Endothelial cell of umbilical vein (primary cell): ENCODE data around the gene TRAPPC3. TPM values are rescaled to one million over a fixed set of nuclear protein-coding genes. Genes with fewer than 3 reads are reported as not detected.

Experiments
- BruUV-seq: library from RNA; stranded (reverse); fragments of 400-500 nt; replicated peaks from 2 replicates; lab custom pipeline; 2021; lab: Mats Ljungman, UMichigan
- CTCF ChIA-PET: fragments of 300-600, 350-600 bp; sonication (Branson Sonifier 250); formaldehyde crosslinking; loops from one replicate; lab custom pipeline; 2021; ENCODE audit warnings: antibody characterized with exemption, inconsistent platforms; lab: Charles Lee
- POLR2A ChIA-PET: fragments of 300-600, 350-600 bp; sonication (Branson Sonifier 250); formaldehyde crosslinking; loops from one replicate; lab custom pipeline; 2021; ENCODE audit warnings: antibody characterized with exemption, inconsistent platforms; lab: Charles Lee
- DNase-seq: peaks from one replicate; pipeline ENCODE4 v3.0.0-alpha.2; 2011; ENCODE audit warnings: low read depth, low spot score
- FAIRE-seq: peaks from 2 replicates; lab custom pipeline; 2011; peaks lifted over from hg19 to GRCh38; lab: Jason Lieb, UNC
- H2AFZ ChIP-seq: 2 replicates; pipeline ENCODE4 v1.6.0; 2012; ENCODE audit warnings: low read depth, low read length, control low read depth, inconsistent platforms
- H3K27ac ChIP-seq: 2 replicates; pipeline ENCODE4 v1.5.1; 2011; ENCODE audit warnings: low read depth, mild to moderate bottlenecking, control low read depth, low read length, moderate library complexity; ENCODE audit not compliant: insufficient read depth
- H3K27me3 ChIP-seq, 2 experiments: 2 replicates each; pipeline versions ENCODE4 v1.6.0 to v1.6.1; 2011; ENCODE audit warnings: low read length in 2 of 2, mixed read lengths in 1 of 2; ENCODE audit not compliant: control insufficient read depth in 2 of 2, insufficient read depth in 2 of 2
- H3K36me3 ChIP-seq, 2 experiments: 2 replicates in 1 of 2; 3 replicates in 1 of 2; pipeline ENCODE4 v1.5.1; 2011; ENCODE audit warnings: low read length in 2 of 2, mild to moderate bottlenecking in 1 of 2, moderate library complexity in 1 of 2; ENCODE audit not compliant: control insufficient read depth in 2 of 2, insufficient read depth in 2 of 2; ENCODE audit errors: extremely low read depth in 1 of 2
- H3K4me1 ChIP-seq: 3 replicates; pipeline ENCODE4 v1.5.1; 2011; ENCODE audit warnings: mild to moderate bottlenecking, low read length; ENCODE audit not compliant: control insufficient read depth, insufficient read depth; ENCODE audit errors: extremely low read depth
- H3K4me2 ChIP-seq: 2 replicates; pipeline ENCODE4 v1.6.1; 2011; ENCODE audit warnings: low read length, control low read depth, mixed read lengths; ENCODE audit not compliant: insufficient read depth
- H3K4me3 ChIP-seq, 3 experiments: fragments of 200-600 bp in 1 of 3; sonication (generic), shearing (Covaris generic) in 1 of 3; replicated peaks in 1 of 3; 2 replicates each; pipeline ENCODE4 v1.5.1; 2011 to 2016; ENCODE audit warnings: control low read depth in 3 of 3, low read length in 3 of 3, mild to moderate bottlenecking in 2 of 3, inconsistent platforms in 1 of 3, low read depth in 1 of 3, moderate library complexity in 1 of 3; ENCODE audit not compliant: insufficient read depth in 1 of 3
- H3K79me2 ChIP-seq: 2 replicates; pipeline ENCODE4 v1.6.0; 2012; ENCODE audit warnings: low read length, inconsistent platforms; ENCODE audit not compliant: control insufficient read depth, insufficient read depth
- H3K9ac ChIP-seq: replicated peaks from 2 replicates; pipeline ENCODE3; 2011; ENCODE audit warnings: low read length, control low read depth; ENCODE audit not compliant: insufficient read depth; ENCODE audit errors: extremely low read depth
- H3K9me1 ChIP-seq: replicated peaks from 3 replicates; pipeline ENCODE4 v1.6.0; 2011; ENCODE audit warnings: mild to moderate bottlenecking, low read length; ENCODE audit not compliant: control insufficient read depth, insufficient read depth; ENCODE audit errors: extremely low read depth
- H3K9me3 ChIP-seq: replicated peaks from 2 replicates; pipeline ENCODE4 v1.5.1; 2012; ENCODE audit warnings: low read length, inconsistent platforms; ENCODE audit not compliant: control insufficient read depth, insufficient read depth
- H4K20me1 ChIP-seq: replicated peaks from 2 replicates; pipeline ENCODE3; 2011; ENCODE audit warnings: mild to moderate bottlenecking, low read length; ENCODE audit not compliant: control insufficient read depth, insufficient read depth; ENCODE audit errors: extremely low read depth
- EZH2 ChIP-seq: IDR thresholded peaks from 2 replicates; pipeline ENCODE4 v1.6.1; 2012; ENCODE audit warnings: borderline replicate concordance, low read depth, mild to moderate bottlenecking, moderate library complexity, low read length, inconsistent platforms; ENCODE audit not compliant: severe bottlenecking
- FOS ChIP-seq: IDR thresholded peaks from 2 replicates; pipeline ENCODE4 v1.6.1; 2011; ENCODE audit warnings: mild to moderate bottlenecking, low read length, moderate library complexity, borderline replicate concordance; ENCODE audit not compliant: insufficient read depth
- GATA2 ChIP-seq: IDR thresholded peaks from 2 replicates; pipeline ENCODE4 v1.7.0; 2011; ENCODE audit warnings: low read depth, mild to moderate bottlenecking, moderate library complexity, mixed read lengths, low read length; ENCODE audit not compliant: insufficient read length, insufficient read depth
- JUN ChIP-seq: IDR thresholded peaks from 2 replicates; pipeline ENCODE4 v1.6.1; 2011; ENCODE audit warnings: borderline replicate concordance, low read depth; ENCODE audit not compliant: insufficient read length, insufficient read depth
- MYC ChIP-seq: IDR thresholded peaks from one replicate; pipeline ENCODE4 v1.6.1; 2011; ENCODE audit warnings: mild to moderate bottlenecking, low read depth, low read length
- POLR2A ChIP-seq: IDR thresholded peaks from 2 replicates; pipeline ENCODE4 v1.6.1; 2012; ENCODE audit warnings: low read depth, mild to moderate bottlenecking, control low read depth, low read length
- POLR2AphosphoS5 ChIP-seq: IDR thresholded peaks from 2 replicates; pipeline ENCODE4 v1.6.1; 2012; ENCODE audit warnings: low read depth, mild to moderate bottlenecking, control low read depth, low read length, moderate library complexity; ENCODE audit not compliant: insufficient read depth
- dilution Hi-C: fragments of 300-500 bp; cut with MboI; formaldehyde crosslinking; loops from one replicate; pipeline ENCODE4 v1.15.0; 2019; ENCODE audit warnings: low sequenced_read_pairs; ENCODE audit not compliant: extremely low pct_ligation_motif_present
- intact Hi-C: fragments of 100-400 bp; cut with micrococcal nuclease; formaldehyde crosslinking; loops from one replicate; pipeline ENCODE4 v1.10.0; 2022
- polyA plus RNA-seq, 4 experiments: library from polyadenylated mRNA; depleted of rRNA in 3 of 4; stranded (reverse) in 3 of 4; unstranded in 1 of 4; fragments of >200 nt; gene quantifications; 2 replicates each; pipeline versions ENCODE4 v1.2.1 to v1.2.3, GENCODE V29; 2011 to 2012; ENCODE audit warnings: missing spikeins in 1 of 4
- total RNA-seq: library from RNA; stranded (reverse); gene quantifications from 2 replicates; pipeline ENCODE4 v1.2.3, GENCODE V29; 2021
- TF ChIP-seq, protein P1 (sequence below), 2 donors: IDR thresholded peaks; 1 replicate in 1 of 2; 2 replicates in 1 of 2; pipeline ENCODE4 v1.5.1; 2011; ENCODE audit warnings: low read length in 2 of 2, mild to moderate bottlenecking in 2 of 2, moderate library complexity in 2 of 2, control low read depth in 1 of 2, inconsistent platforms in 1 of 2, low read depth in 1 of 2; ENCODE audit not compliant: insufficient read depth in 1 of 2; ENCODE audit errors: extremely low read depth in 1 of 2
- TF ChIP-seq, protein P2 (sequence below): IDR thresholded peaks from 2 replicates; pipeline ENCODE4 v1.6.1; 2011; ENCODE audit not compliant: insufficient read depth, insufficient read length

Gene TRAPPC3
- total and polyA plus RNA-seq, 2 donors (not counting 3 experiments of a cell fraction or from before 2014, with no cell fraction given), result 93.4 to 125 TPM

DNA sequence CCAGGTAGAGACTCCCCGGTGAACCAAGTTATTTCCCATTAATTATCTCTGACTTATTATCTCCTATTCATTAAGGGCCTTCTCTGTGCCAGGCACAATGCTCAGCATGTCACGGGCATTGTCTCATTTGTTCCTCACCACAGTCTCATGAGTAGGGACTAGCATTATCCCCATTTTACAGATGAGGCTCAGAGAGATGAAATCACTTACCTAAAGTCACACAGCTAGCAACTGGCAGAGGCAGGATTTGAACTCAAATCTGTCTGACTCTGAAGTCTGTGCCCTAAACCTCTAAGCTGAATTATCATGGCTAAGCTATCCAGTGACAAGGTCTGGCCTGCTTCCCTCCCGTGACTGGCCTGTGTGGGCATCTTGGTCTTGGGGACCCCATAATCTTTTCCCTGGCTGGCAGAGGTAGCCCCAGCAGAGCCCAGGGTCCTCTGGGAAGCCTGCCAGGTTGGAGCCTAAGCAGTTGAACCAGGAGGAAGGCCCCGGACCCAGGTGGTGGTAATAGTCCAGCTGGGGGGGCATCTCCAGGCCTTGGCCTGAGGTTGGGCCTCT, 11.2 kb upstream of the TRAPPC3 start:
- peaks cover 95% of the 10 kb centered on the region for H3K79me2 ChIP-seq
- peak overlapping the region; percentile 90 for H3K9ac ChIP-seq
- ChIA-PET CTCF (interaction anchor here (1.0 to 4.8 kb wide), 11 partner anchors 10 to 207 kb away, joined by 3 to 62 read pairs (median 13); partner anchors contain the start of genes EVA1B, THRAP3 and TRAPPC3), POLR2A (interaction anchor here (0.5 to 2.8 kb wide), 5 partner anchors 9 to 1176 kb away, joined by 4 to 19 read pairs (median 9); partner anchors contain the start of gene TRAPPC3)
- H3K27ac ChIP-seq, result peak overlapping the region; percentile 97
- BruUV-seq, result TSS peak; percentile 51
- no peak overlapping the region for H2AFZ ChIP-seq
- peak overlapping the region in 2 of 3 experiments; percentile 36 to 66 for H3K4me3 ChIP-seq
- dilution Hi-C loops, result no loop called here
- H3K9me3 ChIP-seq, result no peaks in the 10 kb centered on the region
- intact Hi-C loops, result no loop called here
- DNase-seq (no peak), FAIRE-seq (no peak)
- H3K9me1 ChIP-seq, result no peaks in the 10 kb centered on the region
- peak overlapping the region; percentile 87 for H3K4me2 ChIP-seq
- peaks cover 2% of the 10 kb centered on the region for H4K20me1 ChIP-seq
- TF ChIP-seq EZH2 (no peak), POLR2AphosphoS5 (no peak), GATA2 (no peak), FOS (no peak), JUN (no peak), MYC (no peak), POLR2A (no peak)
- TF ChIP-seq, protein P1, sequence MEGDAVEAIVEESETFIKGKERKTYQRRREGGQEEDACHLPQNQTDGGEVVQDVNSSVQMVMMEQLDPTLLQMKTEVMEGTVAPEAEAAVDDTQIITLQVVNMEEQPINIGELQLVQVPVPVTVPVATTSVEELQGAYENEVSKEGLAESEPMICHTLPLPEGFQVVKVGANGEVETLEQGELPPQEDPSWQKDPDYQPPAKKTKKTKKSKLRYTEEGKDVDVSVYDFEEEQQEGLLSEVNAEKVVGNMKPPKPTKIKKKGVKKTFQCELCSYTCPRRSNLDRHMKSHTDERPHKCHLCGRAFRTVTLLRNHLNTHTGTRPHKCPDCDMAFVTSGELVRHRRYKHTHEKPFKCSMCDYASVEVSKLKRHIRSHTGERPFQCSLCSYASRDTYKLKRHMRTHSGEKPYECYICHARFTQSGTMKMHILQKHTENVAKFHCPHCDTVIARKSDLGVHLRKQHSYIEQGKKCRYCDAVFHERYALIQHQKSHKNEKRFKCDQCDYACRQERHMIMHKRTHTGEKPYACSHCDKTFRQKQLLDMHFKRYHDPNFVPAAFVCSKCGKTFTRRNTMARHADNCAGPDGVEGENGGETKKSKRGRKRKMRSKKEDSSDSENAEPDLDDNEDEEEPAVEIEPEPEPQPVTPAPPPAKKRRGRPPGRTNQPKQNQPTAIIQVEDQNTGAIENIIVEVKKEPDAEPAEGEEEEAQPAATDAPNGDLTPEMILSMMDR (IDR thresholded peaks at IDR 0.05; ENCODE audit: extremely low read depth in 1 of 2, insufficient read depth in 1 of 2, low read depth in 1 of 2, low read length in 2 of 2), result no peak
- TF ChIP-seq, protein P2, sequence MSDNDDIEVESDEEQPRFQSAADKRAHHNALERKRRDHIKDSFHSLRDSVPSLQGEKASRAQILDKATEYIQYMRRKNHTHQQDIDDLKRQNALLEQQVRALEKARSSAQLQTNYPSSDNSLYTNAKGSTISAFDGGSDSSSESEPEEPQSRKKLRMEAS, result no peak
- no peaks in the 10 kb centered on the region for H3K36me3 ChIP-seq
- H3K4me1 ChIP-seq, result peaks cover 52% of the 10 kb centered on the region
- H3K27me3 ChIP-seq, result no peaks in the 10 kb centered on the region
